HEK293 (cell line): ENCODE measurements around the gene TCF7L2.

Experiments used
- KLF7 ChIP-seq: fragments of 450-650 bp; formaldehyde crosslinking; IDR thresholded peaks from 2 replicates; pipeline ENCODE4 v1.5.1; 2016; ENCODE audit warnings: missing biosample characterization, missing genetic modification characterization, borderline replicate concordance
- ZEB2 ChIP-seq: fragments of 450-650 bp; formaldehyde crosslinking; IDR thresholded peaks from 2 replicates; pipeline ENCODE4 v1.5.1; 2016; ENCODE audit warnings: missing biosample characterization, missing genetic modification characterization
- ZNF623 ChIP-seq: fragments of 450-650 bp; formaldehyde crosslinking; IDR thresholded peaks from 2 replicates; pipeline ENCODE4 v1.5.1; 2016; ENCODE audit warnings: missing biosample characterization, missing genetic modification characterization
- TF ChIP-seq, protein P1 (sequence below): fragments of 450-650 bp; formaldehyde crosslinking; IDR thresholded peaks from 2 replicates; pipeline ENCODE4 v1.5.1; 2016; ENCODE audit warnings: missing biosample characterization, missing genetic modification characterization
- TF ChIP-seq, protein P2 (sequence below): fragments of 450-650 bp; formaldehyde crosslinking; IDR thresholded peaks from 2 replicates; pipeline ENCODE4 v1.5.1; 2016; ENCODE audit warnings: missing biosample characterization, missing genetic modification characterization
- TF ChIP-seq, protein P3 (sequence below): fragments of 450-650 bp; formaldehyde crosslinking; IDR thresholded peaks from 2 replicates; pipeline ENCODE4 v1.5.1; 2016; ENCODE audit warnings: missing biosample characterization, missing genetic modification characterization
- TF ChIP-seq, protein P4 (sequence below): fragments of 450-650 bp; formaldehyde crosslinking; optimal IDR thresholded peaks from 2 replicates; pipeline ENCODE3; 2016; ENCODE audit warnings: missing biosample characterization, mild to moderate bottlenecking, missing genetic modification characterization

DNA sequence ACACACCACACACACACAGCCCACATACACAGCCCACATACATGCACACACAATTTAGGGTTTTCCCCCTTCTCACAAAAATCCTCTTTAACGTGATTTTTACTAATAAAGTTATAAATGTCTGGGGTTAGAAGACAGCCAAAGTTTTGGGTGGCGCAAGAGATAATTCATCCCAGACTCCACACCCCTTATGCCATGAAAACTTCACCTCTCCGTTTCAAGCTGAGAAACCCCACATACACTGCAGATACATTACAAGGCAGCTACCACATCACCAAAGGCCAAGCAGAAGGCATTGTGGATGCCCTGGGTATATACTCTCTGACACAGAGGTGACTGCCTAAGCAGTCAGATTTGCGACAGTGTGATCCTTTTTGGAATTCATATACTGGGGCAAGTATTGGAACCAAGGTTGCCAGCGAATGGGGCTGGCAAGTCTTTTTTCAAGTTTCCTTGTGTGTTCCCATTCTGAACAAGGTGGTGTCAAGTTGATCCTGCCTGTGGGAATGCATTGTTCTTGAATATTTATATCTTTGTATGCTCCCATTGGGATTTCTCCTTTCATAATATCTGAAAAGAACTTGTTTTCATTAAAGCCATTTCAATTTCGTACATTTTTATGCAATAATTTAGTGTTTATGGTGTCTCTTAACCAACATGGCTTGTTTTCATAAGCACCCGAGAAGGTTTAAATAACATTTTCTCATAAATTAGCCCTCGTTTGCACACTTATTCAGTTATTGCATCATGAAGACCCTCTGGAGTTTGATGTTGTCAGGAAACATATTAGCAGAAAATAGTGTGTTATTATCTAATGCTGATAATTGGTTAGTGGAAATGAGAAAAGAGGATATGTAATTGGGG is 130.2 kb downstream of the TCF7L2 start:
- TF ChIP-seq, protein P1, sequence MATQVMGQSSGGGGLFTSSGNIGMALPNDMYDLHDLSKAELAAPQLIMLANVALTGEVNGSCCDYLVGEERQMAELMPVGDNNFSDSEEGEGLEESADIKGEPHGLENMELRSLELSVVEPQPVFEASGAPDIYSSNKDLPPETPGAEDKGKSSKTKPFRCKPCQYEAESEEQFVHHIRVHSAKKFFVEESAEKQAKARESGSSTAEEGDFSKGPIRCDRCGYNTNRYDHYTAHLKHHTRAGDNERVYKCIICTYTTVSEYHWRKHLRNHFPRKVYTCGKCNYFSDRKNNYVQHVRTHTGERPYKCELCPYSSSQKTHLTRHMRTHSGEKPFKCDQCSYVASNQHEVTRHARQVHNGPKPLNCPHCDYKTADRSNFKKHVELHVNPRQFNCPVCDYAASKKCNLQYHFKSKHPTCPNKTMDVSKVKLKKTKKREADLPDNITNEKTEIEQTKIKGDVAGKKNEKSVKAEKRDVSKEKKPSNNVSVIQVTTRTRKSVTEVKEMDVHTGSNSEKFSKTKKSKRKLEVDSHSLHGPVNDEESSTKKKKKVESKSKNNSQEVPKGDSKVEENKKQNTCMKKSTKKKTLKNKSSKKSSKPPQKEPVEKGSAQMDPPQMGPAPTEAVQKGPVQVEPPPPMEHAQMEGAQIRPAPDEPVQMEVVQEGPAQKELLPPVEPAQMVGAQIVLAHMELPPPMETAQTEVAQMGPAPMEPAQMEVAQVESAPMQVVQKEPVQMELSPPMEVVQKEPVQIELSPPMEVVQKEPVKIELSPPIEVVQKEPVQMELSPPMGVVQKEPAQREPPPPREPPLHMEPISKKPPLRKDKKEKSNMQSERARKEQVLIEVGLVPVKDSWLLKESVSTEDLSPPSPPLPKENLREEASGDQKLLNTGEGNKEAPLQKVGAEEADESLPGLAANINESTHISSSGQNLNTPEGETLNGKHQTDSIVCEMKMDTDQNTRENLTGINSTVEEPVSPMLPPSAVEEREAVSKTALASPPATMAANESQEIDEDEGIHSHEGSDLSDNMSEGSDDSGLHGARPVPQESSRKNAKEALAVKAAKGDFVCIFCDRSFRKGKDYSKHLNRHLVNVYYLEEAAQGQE (tag by site-specific recombination): no peak
- TF ChIP-seq KLF7 (tag by site-specific recombination) (no peak), ZNF623 (tag by site-specific recombination) (no peak), ZEB2 (no peak)
- TF ChIP-seq, protein P2, sequence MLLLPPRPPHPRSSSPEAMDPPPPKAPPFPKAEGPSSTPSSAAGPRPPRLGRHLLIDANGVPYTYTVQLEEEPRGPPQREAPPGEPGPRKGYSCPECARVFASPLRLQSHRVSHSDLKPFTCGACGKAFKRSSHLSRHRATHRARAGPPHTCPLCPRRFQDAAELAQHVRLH: no peak
- TF ChIP-seq, protein P3, sequence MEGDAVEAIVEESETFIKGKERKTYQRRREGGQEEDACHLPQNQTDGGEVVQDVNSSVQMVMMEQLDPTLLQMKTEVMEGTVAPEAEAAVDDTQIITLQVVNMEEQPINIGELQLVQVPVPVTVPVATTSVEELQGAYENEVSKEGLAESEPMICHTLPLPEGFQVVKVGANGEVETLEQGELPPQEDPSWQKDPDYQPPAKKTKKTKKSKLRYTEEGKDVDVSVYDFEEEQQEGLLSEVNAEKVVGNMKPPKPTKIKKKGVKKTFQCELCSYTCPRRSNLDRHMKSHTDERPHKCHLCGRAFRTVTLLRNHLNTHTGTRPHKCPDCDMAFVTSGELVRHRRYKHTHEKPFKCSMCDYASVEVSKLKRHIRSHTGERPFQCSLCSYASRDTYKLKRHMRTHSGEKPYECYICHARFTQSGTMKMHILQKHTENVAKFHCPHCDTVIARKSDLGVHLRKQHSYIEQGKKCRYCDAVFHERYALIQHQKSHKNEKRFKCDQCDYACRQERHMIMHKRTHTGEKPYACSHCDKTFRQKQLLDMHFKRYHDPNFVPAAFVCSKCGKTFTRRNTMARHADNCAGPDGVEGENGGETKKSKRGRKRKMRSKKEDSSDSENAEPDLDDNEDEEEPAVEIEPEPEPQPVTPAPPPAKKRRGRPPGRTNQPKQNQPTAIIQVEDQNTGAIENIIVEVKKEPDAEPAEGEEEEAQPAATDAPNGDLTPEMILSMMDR (tag by site-specific recombination): no peak
- TF ChIP-seq, protein P4, sequence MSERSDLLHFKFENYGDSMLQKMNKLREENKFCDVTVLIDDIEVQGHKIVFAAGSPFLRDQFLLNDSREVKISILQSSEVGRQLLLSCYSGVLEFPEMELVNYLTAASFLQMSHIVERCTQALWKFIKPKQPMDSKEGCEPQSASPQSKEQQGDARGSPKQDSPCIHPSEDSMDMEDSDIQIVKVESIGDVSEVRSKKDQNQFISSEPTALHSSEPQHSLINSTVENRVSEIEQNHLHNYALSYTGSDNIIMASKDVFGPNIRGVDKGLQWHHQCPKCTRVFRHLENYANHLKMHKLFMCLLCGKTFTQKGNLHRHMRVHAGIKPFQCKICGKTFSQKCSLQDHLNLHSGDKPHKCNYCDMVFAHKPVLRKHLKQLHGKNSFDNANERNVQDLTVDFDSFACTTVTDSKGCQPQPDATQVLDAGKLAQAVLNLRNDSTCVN: no peak
